Endodermal cell (in vitro differentiated cells): ENCODE data around the gene NOL9. TPM values are rescaled to one million over a fixed set of nuclear protein-coding genes. Genes with fewer than 3 reads are reported as not detected.
"Not testable (repeated sequence)": the region's sequence is repeated elsewhere in the genome, so short reads cannot be mapped to it uniquely, and the experiment has no call there.

Experiments used
- DNase-seq: peaks from one replicate; pipeline ENCODE4 v3.0.0-alpha.2; 2017
- H3K27ac ChIP-seq: 2 replicates; pipeline ENCODE4 v1.5.1; 2013; ENCODE audit warnings: mild to moderate bottlenecking, low read depth, low read length, moderate library complexity
- H3K27me3 ChIP-seq: 2 replicates; pipeline ENCODE4 v1.6.1; 2013; ENCODE audit warnings: mild to moderate bottlenecking, low read length, moderate library complexity; ENCODE audit not compliant: insufficient read depth, control insufficient read depth, poor library complexity, severe bottlenecking
- H3K36me3 ChIP-seq: 2 replicates; pipeline ENCODE4 v1.7.0; 2013; ENCODE audit warnings: mild to moderate bottlenecking, low read length, moderate library complexity; ENCODE audit not compliant: control insufficient read depth, insufficient read depth
- H3K4me1 ChIP-seq: one replicate; pipeline ENCODE4 v1.7.0; 2013; ENCODE audit warnings: low read length; ENCODE audit not compliant: control insufficient read depth, insufficient read depth
- H3K4me3 ChIP-seq: 2 replicates; pipeline ENCODE4 v1.5.1; 2013; ENCODE audit warnings: mild to moderate bottlenecking, low read length, moderate library complexity
- H3K9ac ChIP-seq: 2 replicates; pipeline ENCODE4 v1.6.1; 2013; ENCODE audit warnings: mild to moderate bottlenecking, low read length, moderate library complexity; ENCODE audit not compliant: poor library complexity, severe bottlenecking; ENCODE audit errors: extremely low read depth
- H3K9me3 ChIP-seq: 2 replicates; pipeline ENCODE4 v1.6.1; 2013; ENCODE audit warnings: mild to moderate bottlenecking, low read length, moderate library complexity; ENCODE audit not compliant: control insufficient read depth
- H3K27ac Mint-ChIP-seq: 2 replicates; pipeline ENCODE4 v1.8.0; 2020; ENCODE audit warnings: mixed read lengths
- H3K27me3 Mint-ChIP-seq: 2 replicates; pipeline ENCODE4 v1.8.0; 2021; ENCODE audit warnings: mild to moderate bottlenecking, mixed read lengths; ENCODE audit not compliant: insufficient read depth
- H3K36me3 Mint-ChIP-seq: 2 replicates; pipeline ENCODE4 v1.8.0; 2020; ENCODE audit warnings: low read depth, mixed read lengths
- H3K4me1 Mint-ChIP-seq: 2 replicates; pipeline ENCODE4 v1.8.0; 2020; ENCODE audit warnings: mixed read lengths
- H3K4me3 Mint-ChIP-seq: 2 replicates; pipeline ENCODE4 v1.8.0; 2020; ENCODE audit warnings: mild to moderate bottlenecking, moderate library complexity, mixed read lengths
- H3K9me3 Mint-ChIP-seq: 2 replicates; pipeline ENCODE4 v1.8.0; 2020; ENCODE audit warnings: mild to moderate bottlenecking, mixed read lengths
- WGBS, 2 experiments: methylation state at CpG; one replicate each; pipeline versions ENCODE4 v1.1.5 to v1.1.7; 2013; ENCODE audit warnings: missing lambda C conversion rate in 2 of 2, mixed read lengths in 1 of 2; ENCODE audit not compliant: insufficient coverage in 1 of 2, insufficient read length in 1 of 2; 5-methylcytosine and 5-hydroxymethylcytosine counted together
- total RNA-seq, 2 donors: library from RNA; stranded (reverse); fragmentation: NEBNext Ultra II Directional in 1 of 2; extraction: Animal tissue kit (Norgen Biotek cat#: 25700) in 1 of 2; gene quantifications; 2 replicates in 1 of 2; 3 replicates in 1 of 2; pipeline ENCODE4 v1.2.1, GENCODE V29; 2021
- TF ChIP-seq, protein P1 (sequence below): fragments of 200-600 bp; sonication (generic); conservative IDR thresholded peaks from 2 replicates; pipeline ENCODE4 v1.5.0; 2021; ENCODE audit warnings: antibody characterized with exemption, mild to moderate bottlenecking

Gene NOL9
- total RNA-seq, 2 donors from 2014 or later, result 35.0 to 43.9 TPM

DNA sequence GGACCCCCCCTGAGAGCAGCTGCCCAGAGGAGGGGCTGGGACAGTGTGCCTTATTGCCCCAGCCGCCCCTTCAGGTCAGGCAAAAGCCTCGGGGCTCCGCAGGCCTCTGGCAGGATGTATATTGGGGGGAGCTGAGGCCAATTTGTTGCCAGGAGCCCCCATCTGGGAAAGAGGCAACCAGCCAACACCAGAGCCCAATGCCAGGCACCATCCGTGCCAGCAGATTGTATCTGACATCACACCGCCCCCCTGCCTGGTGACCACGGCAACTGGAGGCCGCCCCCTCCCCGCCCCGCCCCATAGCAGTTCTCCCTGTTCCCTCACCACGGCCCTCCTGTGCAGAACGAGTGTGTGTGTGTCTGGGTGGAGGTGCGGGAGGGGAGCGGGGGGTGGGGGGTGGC, 59.3 kb downstream of the NOL9 start:
- DNase-seq, result peak; percentile 54
- Mint-ChIP-seq H3K9me3 (no peaks in the 10 kb centered on the region), H3K27ac (no peak overlapping the region), H3K36me3 (no peaks in the 10 kb centered on the region), H3K4me3 (no peak overlapping the region), H3K4me1 (peaks cover 9% of the 10 kb centered on the region), H3K27me3 (peaks cover 37% of the 10 kb centered on the region)
- Histone ChIP-seq H3K27me3 (peaks cover 29% of the 10 kb centered on the region), H3K9ac (no peak overlapping the region), H3K36me3 (no peaks in the 10 kb centered on the region), H3K4me3 (no peak overlapping the region), H3K9me3 (no peaks in the 10 kb centered on the region), H3K27ac (no peak overlapping the region), H3K4me1 (peaks cover 2% of the 10 kb centered on the region)
- TF ChIP-seq, protein P1, sequence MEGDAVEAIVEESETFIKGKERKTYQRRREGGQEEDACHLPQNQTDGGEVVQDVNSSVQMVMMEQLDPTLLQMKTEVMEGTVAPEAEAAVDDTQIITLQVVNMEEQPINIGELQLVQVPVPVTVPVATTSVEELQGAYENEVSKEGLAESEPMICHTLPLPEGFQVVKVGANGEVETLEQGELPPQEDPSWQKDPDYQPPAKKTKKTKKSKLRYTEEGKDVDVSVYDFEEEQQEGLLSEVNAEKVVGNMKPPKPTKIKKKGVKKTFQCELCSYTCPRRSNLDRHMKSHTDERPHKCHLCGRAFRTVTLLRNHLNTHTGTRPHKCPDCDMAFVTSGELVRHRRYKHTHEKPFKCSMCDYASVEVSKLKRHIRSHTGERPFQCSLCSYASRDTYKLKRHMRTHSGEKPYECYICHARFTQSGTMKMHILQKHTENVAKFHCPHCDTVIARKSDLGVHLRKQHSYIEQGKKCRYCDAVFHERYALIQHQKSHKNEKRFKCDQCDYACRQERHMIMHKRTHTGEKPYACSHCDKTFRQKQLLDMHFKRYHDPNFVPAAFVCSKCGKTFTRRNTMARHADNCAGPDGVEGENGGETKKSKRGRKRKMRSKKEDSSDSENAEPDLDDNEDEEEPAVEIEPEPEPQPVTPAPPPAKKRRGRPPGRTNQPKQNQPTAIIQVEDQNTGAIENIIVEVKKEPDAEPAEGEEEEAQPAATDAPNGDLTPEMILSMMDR, result no peak
- WGBS, 2 experiments, result 78 to 82% methylated on average over 2 to 12 of the region's 13 CpGs

- Mint-ChIP-seq H3K4me1 (peaks cover 9% of the 10 kb centered on the region), H3K36me3 (no peaks in the 10 kb centered on the region), H3K27me3 (peaks cover 37% of the 10 kb centered on the region), H3K4me3 (no peak overlapping the region), H3K27ac (no peak overlapping the region), H3K9me3 (no peaks in the 10 kb centered on the region)
- Histone ChIP-seq H3K27ac (no peak overlapping the region), H3K9ac (no peak overlapping the region), H3K4me3 (no peak overlapping the region), H3K4me1 (peaks cover 2% of the 10 kb centered on the region), H3K9me3 (no peaks in the 10 kb centered on the region), H3K36me3 (no peaks in the 10 kb centered on the region), H3K27me3 (peaks cover 29% of the 10 kb centered on the region)
- no peak for DNase-seq
- WGBS, 2 experiments, result 84 to 92% methylated on average over 1 to 4 of the region's 4 CpGs
- TF ChIP-seq, protein P1, result no peak
Measured at GRCh38 chr1:6494627-6495026, 59.7 kb downstream of the NOL9 start.

- H3K9me3 ChIP-seq, H3K27ac Mint-ChIP-seq, H3K9ac ChIP-seq, H3K36me3 ChIP-seq, H3K4me1 ChIP-seq, H3K4me1 Mint-ChIP-seq, H3K27ac ChIP-seq, H3K4me3 Mint-ChIP-seq, H3K4me3 ChIP-seq, DNase-seq, H3K36me3 Mint-ChIP-seq, H3K9me3 Mint-ChIP-seq: not testable (repeated sequence)
- 86 to 91% methylated on average over 2 to 4 of the region's 4 CpGs for WGBS, 2 experiments
- peaks cover 25% of the 10 kb centered on the region for H3K27me3 ChIP-seq
- peaks cover 30% of the 10 kb centered on the region for H3K27me3 Mint-ChIP-seq
Measured at GRCh38 chr1:6493834-6494223, 60.5 kb downstream of the NOL9 start.

DNA sequence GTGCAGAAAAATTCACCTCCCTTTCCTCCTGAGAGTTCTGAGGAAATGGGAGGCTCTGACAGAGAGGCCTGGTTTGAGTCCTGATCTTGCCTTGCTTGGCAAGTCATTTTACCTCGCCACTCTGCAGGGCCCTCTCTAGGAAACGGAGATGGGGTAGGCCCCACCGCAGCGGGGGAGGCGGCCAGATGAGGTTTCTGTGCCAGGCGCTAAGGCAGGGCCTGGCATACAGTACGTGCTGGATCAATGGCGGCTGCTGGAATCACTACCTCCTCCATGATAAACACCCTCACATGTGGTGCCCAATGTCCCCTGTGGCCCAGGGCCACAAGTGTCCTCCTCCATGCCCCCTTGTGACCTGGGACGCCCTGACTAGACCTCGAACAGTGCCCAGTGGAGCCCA, 62.3 kb downstream of the NOL9 start:
- peaks cover 2% of the 10 kb centered on the region for H3K4me1 ChIP-seq
- no peak overlapping the region for H3K9ac ChIP-seq
- peaks cover 15% of the 10 kb centered on the region for H3K27me3 ChIP-seq
- peak overlapping the region; percentile 64 for H3K4me3 Mint-ChIP-seq
- TF ChIP-seq, protein P1, result no peak
- H3K4me1 Mint-ChIP-seq, result peaks cover 9% of the 10 kb centered on the region
- no peaks in the 10 kb centered on the region for H3K36me3 ChIP-seq
- H3K4me3 ChIP-seq, result no peak overlapping the region
- no peaks in the 10 kb centered on the region for H3K36me3 Mint-ChIP-seq
- H3K9me3 Mint-ChIP-seq, result no peaks in the 10 kb centered on the region
- no peaks in the 10 kb centered on the region for H3K9me3 ChIP-seq
- H3K27ac Mint-ChIP-seq, result no peak overlapping the region
- no peak overlapping the region for H3K27ac ChIP-seq
- 89 to 100% methylated on average over 2 to 10 of the region's 10 CpGs for WGBS, 2 experiments
- H3K27me3 Mint-ChIP-seq, result peaks cover 23% of the 10 kb centered on the region
- DNase-seq, result no peak
